ENCODE data around the gene CRISPLD2. TPM values are rescaled to one million over a fixed set of nuclear protein-coding genes. Genes with fewer than 3 reads are reported as not detected.
"Not testable (repeated sequence)": the region's sequence is repeated elsewhere in the genome, so short reads cannot be mapped to it uniquely, and the experiment has no call there.

The CRISPLD2 gene
- total RNA-seq, 1 experiment from 2014 or later: 0.34 TPM

GRCh38 chr16:84848986-84849634 lies 29.3 kb downstream of the CRISPLD2 start:
- no peak overlapping the region for H3K4me3 ChIP-seq
- no peak overlapping the region for H3K27ac ChIP-seq
- no peak for DNase-seq
- no peaks in the 10 kb centered on the region for H3K9me3 ChIP-seq (replicated peaks)
- H3K36me3 ChIP-seq: no peaks in the 10 kb centered on the region
- H3K4me1 ChIP-seq: peaks cover 13% of the 10 kb centered on the region
- no peaks in the 10 kb centered on the region for H3K27me3 ChIP-seq

DNA sequence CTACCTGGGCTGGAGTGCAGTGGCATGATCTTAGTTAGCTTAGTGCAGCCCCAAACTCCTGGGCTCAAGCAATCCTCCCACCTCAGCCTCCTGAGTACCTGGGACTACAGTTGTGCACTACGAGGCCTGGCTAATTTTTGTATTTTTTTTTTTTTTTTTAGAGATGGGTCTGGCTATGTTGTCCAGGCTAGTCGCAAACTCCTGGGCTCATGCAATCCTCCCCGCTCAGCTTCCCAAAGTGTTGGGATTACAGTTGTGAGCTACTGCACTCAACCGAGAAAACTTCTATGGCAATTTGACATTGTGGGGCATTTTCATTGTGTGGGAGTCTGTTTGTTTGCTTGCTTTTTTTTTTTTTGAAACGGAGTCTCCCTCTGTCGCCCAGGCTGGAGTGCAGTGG lies 30.0 kb downstream of the CRISPLD2 start:
- H3K27me3 ChIP-seq: no peaks in the 10 kb centered on the region
- H3K4me3 ChIP-seq: no peak overlapping the region
- H3K9me3 ChIP-seq (replicated peaks): no peaks in the 10 kb centered on the region
- no peak overlapping the region for H3K27ac ChIP-seq
- no peaks in the 10 kb centered on the region for H3K36me3 ChIP-seq
- peaks cover 13% of the 10 kb centered on the region for H3K4me1 ChIP-seq
- no peak for DNase-seq

DNA sequence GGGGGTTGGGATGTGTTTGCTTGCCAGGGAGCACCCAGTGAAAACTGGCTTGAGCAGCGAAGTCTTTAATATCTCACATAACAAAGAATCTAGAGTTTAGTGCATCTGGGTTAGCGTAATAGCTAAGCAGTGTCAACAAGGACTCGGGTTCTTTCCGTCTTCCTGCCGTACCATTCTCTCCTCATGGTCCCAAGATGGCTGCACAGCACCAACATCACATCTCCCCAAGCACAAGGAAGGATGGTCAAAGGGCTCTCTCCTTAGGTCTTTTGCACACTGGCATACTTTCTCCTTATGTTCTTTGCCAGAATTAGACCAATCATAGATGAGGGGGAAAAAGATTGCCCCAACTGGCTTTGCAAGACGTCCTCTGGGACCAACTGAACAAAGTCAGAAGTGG lies 30.9 kb downstream of the CRISPLD2 start:
- no peaks in the 10 kb centered on the region for H3K9me3 ChIP-seq (replicated peaks)
- no peak overlapping the region for H3K4me3 ChIP-seq
- H3K4me1 ChIP-seq: peaks cover 13% of the 10 kb centered on the region
- H3K27ac ChIP-seq: no peak overlapping the region
- H3K36me3 ChIP-seq: no peaks in the 10 kb centered on the region
- no peak for DNase-seq
- H3K27me3 ChIP-seq: no peaks in the 10 kb centered on the region

- Histone ChIP-seq H3K27me3 (no peaks in the 10 kb centered on the region), H3K4me3 (no peak overlapping the region), H3K4me1 (peaks cover 13% of the 10 kb centered on the region), H3K9me3 (replicated peaks) (no peaks in the 10 kb centered on the region), H3K36me3 (no peaks in the 10 kb centered on the region), H3K27ac (no peak overlapping the region; the same call in 1 of the 2 replicates)
- DNase-seq: peak; percentile 67 to 80
Measured at GRCh38 chr16:84851192-84852127, 31.7 kb downstream of the CRISPLD2 start.

DNA sequence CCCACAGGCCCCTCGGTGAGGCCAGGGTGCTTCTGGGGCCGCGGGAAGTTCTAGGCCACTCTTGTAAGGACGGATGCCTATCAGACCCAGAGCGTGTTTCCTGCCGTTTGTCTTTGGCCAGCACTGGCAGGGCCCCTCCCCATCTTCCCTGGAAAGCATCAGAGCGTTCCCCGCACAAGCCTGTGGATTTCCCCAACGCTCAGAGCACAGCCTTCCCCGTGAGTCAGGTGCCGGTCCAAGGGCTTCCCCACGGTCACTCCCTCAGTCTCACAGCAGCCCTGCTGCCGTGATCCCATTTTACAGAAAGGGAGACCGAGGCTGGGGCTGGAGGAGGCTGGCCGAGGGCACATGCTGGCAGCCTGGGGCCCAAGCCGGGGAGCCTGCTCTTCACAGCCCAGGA lies 33.7 kb downstream of the CRISPLD2 start:
- Histone ChIP-seq H3K9me3 (replicated peaks) (no peaks in the 10 kb centered on the region), H3K4me1 (peaks cover 13% of the 10 kb centered on the region), H3K27me3 (no peaks in the 10 kb centered on the region), H3K4me3 (no peak overlapping the region), H3K27ac (no peak overlapping the region), H3K36me3 (no peaks in the 10 kb centered on the region)
- no peak for DNase-seq

GRCh38 chr16:84854759-84855158 lies 35.0 kb downstream of the CRISPLD2 start:
- no peak for DNase-seq
- H3K9me3 ChIP-seq (replicated peaks): 0 out of 2 replicates have a peak, but pooled peaks cover under 1% of the 10 kb centered on the region
- H3K4me1 ChIP-seq: peaks cover 13% of the 10 kb centered on the region
- no peaks in the 10 kb centered on the region for H3K36me3 ChIP-seq
- no peak overlapping the region for H3K27ac ChIP-seq
- H3K4me3 ChIP-seq: no peak overlapping the region
- H3K27me3 ChIP-seq: no peaks in the 10 kb centered on the region

DNA sequence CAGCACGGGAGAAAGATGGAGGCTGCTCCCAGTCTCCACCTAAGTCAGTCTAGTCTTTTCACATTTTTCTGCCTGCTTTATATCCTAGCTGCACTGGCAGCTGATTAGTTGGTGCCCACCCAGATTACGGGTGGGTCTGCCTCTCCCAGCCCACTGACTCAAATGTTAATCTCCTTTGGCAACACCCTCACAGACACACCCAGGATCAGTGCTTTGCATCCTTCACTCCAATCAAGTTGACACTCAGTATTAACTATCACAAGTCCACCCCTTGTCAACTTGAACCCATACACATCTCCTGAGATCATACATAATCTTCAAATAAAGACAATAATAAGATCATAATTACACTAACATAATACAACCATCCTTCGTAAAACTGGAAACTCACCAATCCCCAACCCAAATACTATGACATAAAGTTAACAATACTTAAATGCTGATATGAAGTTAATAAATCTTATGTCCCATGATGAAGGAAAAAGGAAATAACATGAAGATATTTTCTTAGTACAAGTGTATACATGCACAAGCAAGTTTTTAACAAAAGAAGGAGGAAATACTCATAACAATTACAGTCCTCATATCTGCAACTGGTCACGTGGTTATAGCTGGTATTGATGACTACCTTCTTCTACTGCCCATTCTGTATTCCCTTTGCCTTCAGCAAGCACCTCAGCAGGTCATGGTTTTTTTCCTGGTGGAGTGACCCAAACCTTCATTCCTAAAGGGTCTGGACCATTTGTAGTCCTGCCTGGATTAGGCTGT lies 35.8 kb downstream of the CRISPLD2 start:
- H3K4me3 ChIP-seq; H3K27me3 ChIP-seq; H3K36me3 ChIP-seq; DNase-seq; H3K27ac ChIP-seq; H3K9me3 ChIP-seq (replicated peaks): not testable (repeated sequence)
- H3K4me1 ChIP-seq: peaks cover 13% of the 10 kb centered on the region

GRCh38 chr16:84856203-84856581 lies 36.4 kb downstream of the CRISPLD2 start:
- not testable (repeated sequence) for H3K4me1 ChIP-seq; H3K9me3 ChIP-seq (replicated peaks); H3K36me3 ChIP-seq; H3K4me3 ChIP-seq; H3K27ac ChIP-seq; DNase-seq; H3K27me3 ChIP-seq

- not testable (repeated sequence) for H3K9me3 ChIP-seq (replicated peaks); H3K36me3 ChIP-seq; H3K27ac ChIP-seq; DNase-seq; H3K4me3 ChIP-seq; H3K27me3 ChIP-seq; H3K4me1 ChIP-seq
Measured at GRCh38 chr16:84856811-84857210, 37.0 kb downstream of the CRISPLD2 start.

- no peak overlapping the region for H3K4me3 ChIP-seq
- H3K27ac ChIP-seq: no peak overlapping the region
- H3K9me3 ChIP-seq (replicated peaks): 0 out of 2 replicates have a peak, but pooled peaks cover 3% of the 10 kb centered on the region
- no peak for DNase-seq
- no peaks in the 10 kb centered on the region for H3K36me3 ChIP-seq
- peaks cover 6% of the 10 kb centered on the region; the same call in 1 of the 2 replicates for H3K4me1 ChIP-seq
- no peaks in the 10 kb centered on the region for H3K27me3 ChIP-seq
Measured at GRCh38 chr16:84859681-84860080, 39.9 kb downstream of the CRISPLD2 start.

DNA sequence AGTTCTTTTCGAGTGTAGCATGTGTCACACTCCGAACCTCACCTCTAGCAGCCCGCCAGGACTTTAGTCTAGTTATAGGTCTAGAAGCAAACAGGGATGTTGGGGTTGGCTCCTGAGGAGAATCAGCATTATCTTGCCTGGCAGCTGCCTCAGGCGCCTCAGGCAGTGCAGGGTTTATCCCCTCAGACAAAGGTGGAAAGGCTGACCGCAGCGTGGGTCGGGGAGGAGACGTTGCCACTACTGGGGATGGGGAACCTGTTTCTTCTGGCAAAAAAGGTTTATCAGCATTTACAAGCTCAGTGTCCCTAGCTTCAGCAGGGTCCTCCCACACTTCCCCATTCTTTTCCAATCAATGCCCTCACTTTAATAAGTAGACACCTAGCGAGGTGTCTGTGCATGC lies 40.6 kb downstream of the CRISPLD2 start:
- Histone ChIP-seq H3K36me3 (no peaks in the 10 kb centered on the region), H3K27me3 (no peaks in the 10 kb centered on the region), H3K4me3 (no peak overlapping the region), H3K4me1 (peaks cover 8% of the 10 kb centered on the region; the same call in 1 of the 2 replicates), H3K9me3 (replicated peaks) (0 out of 2 replicates have a peak, but pooled peaks cover 3% of the 10 kb centered on the region), H3K27ac (no peak overlapping the region)
- no peak for DNase-seq

GRCh38 chr16:84861671-84862070 lies 41.9 kb downstream of the CRISPLD2 start:
- Histone ChIP-seq H3K36me3 (no peaks in the 10 kb centered on the region), H3K27me3 (no peaks in the 10 kb centered on the region), H3K4me3 (no peak overlapping the region), H3K9me3 (replicated peaks) (0 out of 2 replicates have a peak, but pooled peaks cover 3% of the 10 kb centered on the region), H3K4me1 (peaks cover 8% of the 10 kb centered on the region; the same call in 1 of the 2 replicates), H3K27ac (no peak overlapping the region)
- DNase-seq: no peak

DNA sequence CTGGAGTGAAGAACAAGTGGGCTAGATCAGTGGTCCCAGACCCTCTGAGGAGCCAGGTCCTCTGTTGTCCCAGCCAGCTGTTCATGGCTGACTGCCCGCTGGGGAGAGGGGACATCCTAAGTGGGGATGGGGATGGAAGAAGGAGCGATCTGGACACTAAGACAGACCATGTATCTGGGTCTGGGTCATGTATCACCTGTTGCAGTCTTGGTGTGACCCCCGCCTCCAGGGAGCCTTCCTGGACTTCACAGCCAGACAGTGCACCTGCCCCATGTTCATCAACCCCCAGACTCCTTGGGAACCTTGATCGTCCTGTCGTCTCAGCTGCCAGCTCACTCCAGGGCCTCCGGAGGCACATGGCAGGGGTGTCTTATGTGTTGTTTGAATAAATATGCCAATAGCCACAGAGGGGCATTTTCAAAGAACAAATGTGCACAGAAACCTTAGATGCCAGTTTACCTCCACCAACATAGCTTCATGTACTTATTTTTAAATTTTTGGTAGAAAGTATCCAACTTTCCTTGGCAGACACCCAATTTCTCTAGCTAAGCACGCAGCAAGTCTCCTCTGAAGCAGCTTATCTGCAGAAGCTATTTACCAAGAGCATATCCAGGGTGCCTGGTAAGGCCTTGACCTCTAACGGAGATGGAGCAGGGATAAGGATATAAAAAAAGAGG lies 43.2 kb downstream of the CRISPLD2 start:
- Histone ChIP-seq H3K27ac (no peak overlapping the region), H3K4me1 (peaks cover 8% of the 10 kb centered on the region; the same call in 1 of the 2 replicates), H3K4me3 (no peak overlapping the region), H3K9me3 (replicated peaks) (0 out of 2 replicates have a peak, but pooled peaks cover 3% of the 10 kb centered on the region), H3K27me3 (no peaks in the 10 kb centered on the region), H3K36me3 (no peaks in the 10 kb centered on the region)
- DNase-seq: no peak

- H3K27ac ChIP-seq: no peak overlapping the region
- no peaks in the 10 kb centered on the region for H3K27me3 ChIP-seq
- DNase-seq: no peak
- 0 out of 2 replicates have a peak, but pooled peaks cover 3% of the 10 kb centered on the region for H3K9me3 ChIP-seq (replicated peaks)
- no peak overlapping the region for H3K4me3 ChIP-seq
- H3K4me1 ChIP-seq: peaks cover 11% of the 10 kb centered on the region
- H3K36me3 ChIP-seq: no peaks in the 10 kb centered on the region
Measured at GRCh38 chr16:84863481-84863814, 43.7 kb downstream of the CRISPLD2 start.
